Stimulated activated CD8-positive, alpha-beta memory T cell treated with anti-CD3 and anti-CD28 coated beads, Interleukin-15, amount 100 ng/mL, for 1 hour (primary cell): ENCODE measurements around the gene PCDHB16.

Experiments used
- DNase-seq: peaks from one replicate; pipeline ENCODE4 v3.0.0-alpha.2; 2020; ENCODE audit warnings: low read depth

The PCDHB16 gene

GRCh38 chr5:141234109-141234667 is 52.0 kb downstream of the PCDHB16 start:
- no peak for DNase-seq
